PC-3 (cell line): ENCODE measurements around the gene PPIL1. TPM values are rescaled to one million over a fixed set of nuclear protein-coding genes. Genes with fewer than 3 reads are reported as not detected.

Experiments used
- ATAC-seq: fragments of 200-7000 bp; cut with Tn5 transposase; 2 replicates; pipeline ENCODE4 v1.9.1; 2020; ENCODE audit warnings: mild to moderate bottlenecking, moderate library complexity
- BruUV-seq: library from RNA; stranded (reverse); fragments of 400-500 nt; replicated peaks from 2 replicates; lab custom pipeline; 2021; lab: Mats Ljungman, UMichigan
- CTCF ChIA-PET: fragments of 300-600 bp; sonication (Branson Sonifier 250); formaldehyde crosslinking; loops from one replicate; lab custom pipeline; 2022; ENCODE audit warnings: antibody characterized with exemption; lab: Charles Lee
- POLR2A ChIA-PET: fragments of 300-600 bp; sonication (Branson Sonifier 250); formaldehyde crosslinking; loops from one replicate; lab custom pipeline; 2022; ENCODE audit warnings: antibody characterized with exemption; ENCODE audit not compliant: unreplicated experiment; lab: Charles Lee
- DNase-seq: peaks from one replicate; pipeline ENCODE4 v3.0.0-alpha.2; 2015
- H2AFZ ChIP-seq: fragments of 300-600 bp; sonication (generic); 2 replicates; pipeline ENCODE4 v1.6.0; 2016; ENCODE audit warnings: antibody characterized with exemption, low read length
- H3F3A ChIP-seq: fragments of 300-600 bp; sonication (generic); one replicate; pipeline ENCODE4 v1.6.0; 2017; ENCODE audit warnings: antibody characterized with exemption, low read length, control low read depth, mild to moderate bottlenecking; ENCODE audit not compliant: unreplicated experiment
- H3K27ac ChIP-seq: fragments of 300-600 bp; sonication (generic); 2 replicates; pipeline ENCODE4 v1.5.1; 2016; ENCODE audit warnings: mild to moderate bottlenecking, low read length
- H3K27me3 ChIP-seq: fragments of 300-600 bp; sonication (generic); 2 replicates; pipeline ENCODE4 v1.6.1; 2016; ENCODE audit warnings: low read length, mixed read lengths
- H3K36me3 ChIP-seq: fragments of 300-600 bp; sonication (generic); 2 replicates; pipeline ENCODE4 v1.6.1; 2016; ENCODE audit warnings: low read depth, mixed run types, low read length, mixed read lengths
- H3K4me1 ChIP-seq: fragments of 300-600 bp; sonication (generic); 2 replicates; pipeline ENCODE4 v1.5.1; 2016; ENCODE audit warnings: low read length; ENCODE audit not compliant: insufficient read depth
- H3K4me2 ChIP-seq: fragments of 300-600 bp; sonication (generic); 2 replicates; pipeline ENCODE4 v1.6.0; 2016; ENCODE audit warnings: low read length
- H3K4me3 ChIP-seq: fragments of 300-600 bp; sonication (generic); 2 replicates; pipeline ENCODE4 v1.5.1; 2016; ENCODE audit warnings: mild to moderate bottlenecking, low read length, mixed read lengths
- H3K79me2 ChIP-seq: fragments of 300-600 bp; sonication (generic); 2 replicates; pipeline ENCODE4 v1.6.1; 2017; ENCODE audit warnings: low read length, mixed read lengths
- H3K9ac ChIP-seq: fragments of 300-600 bp; sonication (generic); 2 replicates; pipeline ENCODE4 v1.6.0; 2016; ENCODE audit warnings: mild to moderate bottlenecking, low read length
- H3K9me2 ChIP-seq: fragments of 300-600 bp; sonication (generic); replicated peaks from 2 replicates; pipeline ENCODE4 v1.6.1; 2016; ENCODE audit warnings: mixed run types, low read length, mixed read lengths
- H3K9me3 ChIP-seq: fragments of 300-600 bp; sonication (generic); 2 replicates; pipeline ENCODE4 v1.6.1; 2016; ENCODE audit warnings: low read length, mixed read lengths
- H4K20me1 ChIP-seq: fragments of 300-600 bp; sonication (generic); 2 replicates; pipeline ENCODE4 v1.6.1; 2016; ENCODE audit warnings: low read length, mixed read lengths
- CTCF ChIP-seq: fragments of 300-600 bp; sonication (generic); conservative IDR thresholded peaks from 2 replicates; pipeline ENCODE4 v1.5.1; 2017; ENCODE audit warnings: antibody characterized with exemption, low read depth, mild to moderate bottlenecking, low read length
- EZH2 ChIP-seq: fragments of 300-600 bp; sonication (generic); IDR thresholded peaks from one replicate; pipeline ENCODE4 v1.6.1; 2017; ENCODE audit warnings: antibody characterized with exemption, mild to moderate bottlenecking, low read length; ENCODE audit not compliant: unreplicated experiment
- EZH2phosphoT487 ChIP-seq: fragments of 300-600 bp; sonication (generic); IDR thresholded peaks from 2 replicates; pipeline ENCODE4 v1.6.1; 2018; ENCODE audit warnings: mild to moderate bottlenecking, antibody characterized with exemption, low read length, borderline replicate concordance
- intact Hi-C: fragments of 100-400 bp; cut with micrococcal nuclease; formaldehyde crosslinking; loops from 2 replicates; pipeline ENCODE4 v1.9.0; 2023
- total RNA-seq: library from RNA; depleted of rRNA; stranded (reverse); fragments of >200 nt; gene quantifications from 2 replicates; pipeline ENCODE4 v1.2.3, GENCODE V29; 2014

Gene PPIL1
- total RNA-seq, 1 experiment from 2014 or later, result 39.9 TPM

GRCh38 chr6:36809941-36810803 lies 64.4 kb downstream of the PPIL1 start:
- POLR2A ChIA-PET, result no interaction called here
- H3K4me3 ChIP-seq, result no peak overlapping the region
- CTCF ChIA-PET, result no interaction called here
- TF ChIP-seq CTCF (peak; percentile 31), EZH2phosphoT487 (no peak), EZH2 (no peak)
- H3K9me3 ChIP-seq, result no peaks in the 10 kb centered on the region
- H3K9me2 ChIP-seq, result no peaks in the 10 kb centered on the region
- no peaks in the 10 kb centered on the region for H3K27me3 ChIP-seq
- H3K36me3 ChIP-seq, result no peaks in the 10 kb centered on the region
- no peak overlapping the region for H3K27ac ChIP-seq
- no peak overlapping the region for H3K4me2 ChIP-seq
- no peak overlapping the region for H3K9ac ChIP-seq
- no peaks in the 10 kb centered on the region for H3F3A ChIP-seq
- H3K79me2 ChIP-seq, result no peaks in the 10 kb centered on the region
- intact Hi-C loops, result no loop called here
- DNase-seq (no peak), ATAC-seq (no peak)
- H2AFZ ChIP-seq, result no peak overlapping the region
- no TSS peak for BruUV-seq
- H4K20me1 ChIP-seq, result no peaks in the 10 kb centered on the region
- H3K4me1 ChIP-seq, result no peaks in the 10 kb centered on the region

GRCh38 chr6:36809156-36809555 lies 65.4 kb downstream of the PPIL1 start:
- Histone ChIP-seq H4K20me1 (no peaks in the 10 kb centered on the region), H3K9me2 (no peaks in the 10 kb centered on the region), H3K36me3 (no peaks in the 10 kb centered on the region), H3K27ac (no peak overlapping the region), H3F3A (no peaks in the 10 kb centered on the region), H3K9ac (no peak overlapping the region), H3K4me2 (no peak overlapping the region), H3K4me3 (no peak overlapping the region), H3K4me1 (no peaks in the 10 kb centered on the region), H3K9me3 (no peaks in the 10 kb centered on the region), H2AFZ (no peak overlapping the region), H3K79me2 (no peaks in the 10 kb centered on the region), H3K27me3 (no peaks in the 10 kb centered on the region)
- CTCF ChIA-PET, result no interaction called here
- no peak for ATAC-seq
- intact Hi-C loops, result no loop called here
- POLR2A ChIA-PET, result no interaction called here
- no peak for DNase-seq
- no TSS peak for BruUV-seq
- TF ChIP-seq CTCF, result no peak
- TF ChIP-seq EZH2, result no peak
- no peak for TF ChIP-seq EZH2phosphoT487

- POLR2A ChIA-PET, result no interaction called here
- H2AFZ ChIP-seq, result no peak overlapping the region
- no peaks in the 10 kb centered on the region for H3K79me2 ChIP-seq
- H3K4me3 ChIP-seq, result no peak overlapping the region
- H3K27me3 ChIP-seq, result no peaks in the 10 kb centered on the region
- no peaks in the 10 kb centered on the region for H3K36me3 ChIP-seq
- no peaks in the 10 kb centered on the region for H3K4me1 ChIP-seq
- H4K20me1 ChIP-seq, result no peaks in the 10 kb centered on the region
- intact Hi-C loops, result no loop called here
- no peaks in the 10 kb centered on the region for H3K9me3 ChIP-seq
- DNase-seq, result no peak
- TF ChIP-seq CTCF, result no peak
- no peak for TF ChIP-seq EZH2
- TF ChIP-seq EZH2phosphoT487, result no peak
- H3K9ac ChIP-seq, result no peak overlapping the region
- H3F3A ChIP-seq, result no peaks in the 10 kb centered on the region
- BruUV-seq, result no TSS peak
- H3K9me2 ChIP-seq, result no peaks in the 10 kb centered on the region
- ATAC-seq, result no peak
- no peak overlapping the region for H3K4me2 ChIP-seq
- H3K27ac ChIP-seq, result no peak overlapping the region
- CTCF ChIA-PET, result no interaction called here
Observed at GRCh38 chr6:36808634-36809033, 66.0 kb downstream of the PPIL1 start.
